HEK293 (cell line): ENCODE measurements around the gene RPUSD1.

ENCODE experiments used
- YY1 ChIP-seq: fragments of 450-650 bp; formaldehyde crosslinking; IDR thresholded peaks from 2 replicates; pipeline ENCODE4 v1.5.1; 2018; ENCODE audit warnings: missing biosample characterization, missing genetic modification characterization
- ZNF157 ChIP-seq: fragments of 450-650 bp; formaldehyde crosslinking; IDR thresholded peaks from 2 replicates; pipeline ENCODE4 v1.5.1; 2016; ENCODE audit warnings: missing biosample characterization, missing genetic modification characterization
- ZNF248 ChIP-seq: fragments of 450-650 bp; formaldehyde crosslinking; IDR thresholded peaks from 2 replicates; pipeline ENCODE4 v1.5.1; 2017; ENCODE audit warnings: missing biosample characterization, missing genetic modification characterization
- TF ChIP-seq, protein P1 (sequence below): fragments of 450-650 bp; formaldehyde crosslinking; IDR thresholded peaks from 2 replicates; pipeline ENCODE4 v1.5.1; 2016; ENCODE audit warnings: missing biosample characterization, missing genetic modification characterization
- TF ChIP-seq, protein P2 (sequence below): fragments of 450-650 bp; formaldehyde crosslinking; IDR thresholded peaks from 2 replicates; pipeline ENCODE4 v1.5.1; 2016; ENCODE audit warnings: missing biosample characterization, missing genetic modification characterization

DNA sequence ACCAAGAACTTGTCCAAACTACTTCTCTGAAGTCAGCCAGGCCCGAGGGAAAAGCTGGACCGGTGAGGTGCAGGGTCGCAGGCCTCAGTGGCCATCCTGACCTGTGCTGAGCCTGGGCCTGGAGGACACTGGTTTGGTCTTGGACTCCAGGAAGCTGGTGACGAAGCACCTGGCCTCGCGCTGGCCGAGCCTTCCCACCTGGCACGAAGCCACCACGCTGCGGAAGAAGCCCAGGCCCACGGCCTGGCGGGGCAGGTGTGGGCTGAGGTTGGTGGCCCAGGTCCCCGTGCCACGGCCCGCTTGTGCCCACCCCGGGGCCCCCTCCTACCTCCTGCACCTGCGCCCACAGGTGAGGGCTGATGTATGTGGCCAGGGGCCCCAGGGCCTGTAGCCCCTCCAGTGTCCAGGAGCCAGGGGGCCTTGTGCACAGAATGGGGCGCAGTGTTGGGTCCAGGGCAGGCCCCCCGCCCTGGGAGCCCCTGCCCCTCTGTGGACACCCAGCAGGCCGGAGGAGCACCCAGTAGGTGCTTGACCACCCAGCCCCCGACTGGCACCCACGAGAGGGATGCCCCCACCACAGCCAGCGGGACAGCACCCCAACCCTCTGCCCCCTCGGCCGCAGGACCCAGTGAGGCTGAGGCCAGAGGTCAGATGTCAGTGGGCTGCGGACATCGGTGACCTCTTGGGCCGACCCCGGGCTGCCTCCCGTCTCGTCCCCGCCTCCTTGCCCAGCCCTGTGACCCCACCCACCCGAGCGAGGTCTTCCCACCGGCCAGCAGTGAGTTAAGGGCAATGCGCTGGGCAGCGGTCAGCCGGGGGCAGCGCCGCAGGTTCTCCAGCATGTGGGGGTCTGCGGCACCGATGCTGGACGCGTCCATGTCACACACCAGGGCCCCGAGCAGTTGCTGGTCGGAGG lies 13.8 kb downstream of the RPUSD1 start:
- TF ChIP-seq ZNF248 = no peak
- TF ChIP-seq, protein P1, sequence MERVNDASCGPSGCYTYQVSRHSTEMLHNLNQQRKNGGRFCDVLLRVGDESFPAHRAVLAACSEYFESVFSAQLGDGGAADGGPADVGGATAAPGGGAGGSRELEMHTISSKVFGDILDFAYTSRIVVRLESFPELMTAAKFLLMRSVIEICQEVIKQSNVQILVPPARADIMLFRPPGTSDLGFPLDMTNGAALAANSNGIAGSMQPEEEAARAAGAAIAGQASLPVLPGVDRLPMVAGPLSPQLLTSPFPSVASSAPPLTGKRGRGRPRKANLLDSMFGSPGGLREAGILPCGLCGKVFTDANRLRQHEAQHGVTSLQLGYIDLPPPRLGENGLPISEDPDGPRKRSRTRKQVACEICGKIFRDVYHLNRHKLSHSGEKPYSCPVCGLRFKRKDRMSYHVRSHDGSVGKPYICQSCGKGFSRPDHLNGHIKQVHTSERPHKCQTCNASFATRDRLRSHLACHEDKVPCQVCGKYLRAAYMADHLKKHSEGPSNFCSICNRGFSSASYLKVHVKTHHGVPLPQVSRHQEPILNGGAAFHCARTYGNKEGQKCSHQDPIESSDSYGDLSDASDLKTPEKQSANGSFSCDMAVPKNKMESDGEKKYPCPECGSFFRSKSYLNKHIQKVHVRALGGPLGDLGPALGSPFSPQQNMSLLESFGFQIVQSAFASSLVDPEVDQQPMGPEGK (tag by site-specific recombination) = no peak
- TF ChIP-seq, protein P2, sequence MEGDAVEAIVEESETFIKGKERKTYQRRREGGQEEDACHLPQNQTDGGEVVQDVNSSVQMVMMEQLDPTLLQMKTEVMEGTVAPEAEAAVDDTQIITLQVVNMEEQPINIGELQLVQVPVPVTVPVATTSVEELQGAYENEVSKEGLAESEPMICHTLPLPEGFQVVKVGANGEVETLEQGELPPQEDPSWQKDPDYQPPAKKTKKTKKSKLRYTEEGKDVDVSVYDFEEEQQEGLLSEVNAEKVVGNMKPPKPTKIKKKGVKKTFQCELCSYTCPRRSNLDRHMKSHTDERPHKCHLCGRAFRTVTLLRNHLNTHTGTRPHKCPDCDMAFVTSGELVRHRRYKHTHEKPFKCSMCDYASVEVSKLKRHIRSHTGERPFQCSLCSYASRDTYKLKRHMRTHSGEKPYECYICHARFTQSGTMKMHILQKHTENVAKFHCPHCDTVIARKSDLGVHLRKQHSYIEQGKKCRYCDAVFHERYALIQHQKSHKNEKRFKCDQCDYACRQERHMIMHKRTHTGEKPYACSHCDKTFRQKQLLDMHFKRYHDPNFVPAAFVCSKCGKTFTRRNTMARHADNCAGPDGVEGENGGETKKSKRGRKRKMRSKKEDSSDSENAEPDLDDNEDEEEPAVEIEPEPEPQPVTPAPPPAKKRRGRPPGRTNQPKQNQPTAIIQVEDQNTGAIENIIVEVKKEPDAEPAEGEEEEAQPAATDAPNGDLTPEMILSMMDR (tag by site-specific recombination) = no peak
- TF ChIP-seq YY1 = no peak
- TF ChIP-seq ZNF157 = no peak
